Head of caudate nucleus (tissue), 42 donors: ENCODE results near the gene NEU2.
A peak's percentile ranks its signal among the peaks of the same experiment; 100 is the strongest.

Experiments
- DNase-seq, 42 donors: peaks; one replicate each; pipeline versions ENCODE4 v3.0.0 to v3.0.0-alpha.2; 2020 to 2021; ENCODE audit warnings: mixed read lengths in 7 of 42
- intact Hi-C: fragments of 100-400 bp; cut with DNase I; formaldehyde crosslinking; loops from one replicate; pipeline ENCODE4 v1.15.0; 2022

The NEU2 gene

GRCh38 chr2:233026198-233026813 is 6.2 kb upstream of the NEU2 start:
- intact Hi-C loops: loop anchor here (10.0 kb wide), 1 partner anchor 152 kb away; the partner anchor contains the start of gene SNORC
- peak in 9 of 42 donors; percentile 22 to 60 (median 35) for DNase-seq

- intact Hi-C loops: loop anchor here (10.0 kb wide), 1 partner anchor 155 kb away; the partner anchor contains the start of gene SNORC
- DNase-seq: no peak
These were observed 3.2 kb upstream of the NEU2 start for GRCh38 chr2:233029321-233029720.

GRCh38 chr2:233031556-233032500 is 644 bp upstream of the NEU2 start:
- intact Hi-C loops: no loop called here
- DNase-seq: peak in 40 of 42 donors; percentile 41 to 88 (median 71)

- no peak for DNase-seq
- intact Hi-C loops: no loop called here
These were observed 1.2 kb downstream of the NEU2 start for GRCh38 chr2:233033672-233034071.

- intact Hi-C loops: no loop called here
- no peak for DNase-seq
These were observed 1.8 kb downstream of the NEU2 start for GRCh38 chr2:233034091-233034882.

GRCh38 chr2:233035426-233036161 is 3.1 kb downstream of the NEU2 start:
- no peak for DNase-seq
- intact Hi-C loops: no loop called here

- DNase-seq: no peak
These were observed 3.8 kb downstream of the NEU2 start for GRCh38 chr2:233036162-233036838.

GRCh38 chr2:233037078-233037477 is 4.6 kb downstream of the NEU2 start:
- DNase-seq: no peak
- intact Hi-C loops: no loop called here

More at GRCh38 chr2:233036162-233036838, 3.8 kb downstream of the NEU2 start:
- intact Hi-C loops: no loop called here

GRCh38 chr2:233039212-233039845 is 6.9 kb downstream of the NEU2 start:
- intact Hi-C loops: no loop called here
- DNase-seq: no peak

GRCh38 chr2:233039846-233040530 is 7.5 kb downstream of the NEU2 start:
- intact Hi-C loops: no loop called here
- DNase-seq: peak in 2 of 42 donors; percentile 19 to 24

GRCh38 chr2:233040571-233040970 is 8.1 kb downstream of the NEU2 start:
- intact Hi-C loops: no loop called here
- DNase-seq: peak in 1 of 42 donors; percentile 12

- DNase-seq: peak in 1 of 42 donors; percentile 29
- intact Hi-C loops: no loop called here
These were observed 9.4 kb downstream of the NEU2 start for GRCh38 chr2:233041722-233042323.

- DNase-seq: peak in 1 of 42 donors; percentile 6
- intact Hi-C loops: no loop called here
These were observed 10.1 kb downstream of the NEU2 start for GRCh38 chr2:233042549-233042948.

- DNase-seq: no peak
- intact Hi-C loops: no loop called here
These were observed 12.6 kb downstream of the NEU2 start for GRCh38 chr2:233044974-233045605.

- intact Hi-C loops: no loop called here
- peak in 1 of 42 donors; percentile 7 for DNase-seq
These were observed 14.7 kb downstream of the NEU2 start for GRCh38 chr2:233047206-233047605.

GRCh38 chr2:233047667-233048066 is 15.2 kb downstream of the NEU2 start:
- peak in 17 of 42 donors; percentile 24 to 76 (median 44) for DNase-seq
- intact Hi-C loops: no loop called here
